ENCODE results near the gene IL17RD. TPM values are rescaled to one million over a fixed set of nuclear protein-coding genes. Genes with fewer than 3 reads are reported as not detected.
A peak's percentile ranks its signal among the peaks of the same experiment; 100 is the strongest.

Gene IL17RD
- total RNA-seq, 1 donor from 2014 or later, result 30.4 TPM

- H3K4me3 Mint-ChIP-seq (ENCODE audit: low read depth), result no peak overlapping the region
- no peak overlapping the region for H3K27ac Mint-ChIP-seq
- no peak for TF ChIP-seq CTCF (IDR thresholded peaks at IDR 0.05; ENCODE audit: unreplicated experiment)
- DNase-seq (ENCODE audit: low spot score, unreplicated experiment), result no peak
- peaks cover 41% of the 10 kb centered on the region for H3K27me3 Mint-ChIP-seq
- H3K9me3 Mint-ChIP-seq (ENCODE audit: low read depth), result no peaks in the 10 kb centered on the region
- H3K4me1 Mint-ChIP-seq (ENCODE audit: low read depth), result peaks cover 11% of the 10 kb centered on the region
- no peaks in the 10 kb centered on the region for H3K36me3 Mint-ChIP-seq (ENCODE audit: insufficient read depth)
Observed at GRCh38 chr3:57081173-57081572, 84.0 kb downstream of the IL17RD start.

GRCh38 chr3:57080171-57080570 is 85.0 kb downstream of the IL17RD start:
- DNase-seq (ENCODE audit: low spot score, unreplicated experiment), result no peak
- no peaks in the 10 kb centered on the region for H3K9me3 Mint-ChIP-seq (ENCODE audit: low read depth)
- peak overlapping the region; percentile 63 for H3K27ac Mint-ChIP-seq

GRCh38 chr3:57079474-57079831 is 85.7 kb downstream of the IL17RD start:
- H3K4me1 Mint-ChIP-seq (ENCODE audit: low read depth), result peaks cover 13% of the 10 kb centered on the region
- DNase-seq (ENCODE audit: low spot score, unreplicated experiment), result no peak
- no peak for TF ChIP-seq CTCF (IDR thresholded peaks at IDR 0.05; ENCODE audit: unreplicated experiment)
- no peaks in the 10 kb centered on the region for H3K9me3 Mint-ChIP-seq (ENCODE audit: low read depth)
- peaks cover 36% of the 10 kb centered on the region for H3K27me3 Mint-ChIP-seq
- H3K36me3 Mint-ChIP-seq (ENCODE audit: insufficient read depth), result peaks cover 2% of the 10 kb centered on the region
- H3K27ac Mint-ChIP-seq, result no peak overlapping the region
- H3K4me3 Mint-ChIP-seq (ENCODE audit: low read depth), result peak overlapping the region; percentile 68

More at GRCh38 chr3:57080171-57080570, 85.0 kb downstream of the IL17RD start:
- Mint-ChIP-seq H3K4me3 (ENCODE audit: low read depth) (peak overlapping the region; percentile 68), H3K27me3 (peaks cover 41% of the 10 kb centered on the region), H3K4me1 (ENCODE audit: low read depth) (peaks cover 13% of the 10 kb centered on the region), H3K36me3 (ENCODE audit: insufficient read depth) (no peaks in the 10 kb centered on the region)
- no peak for TF ChIP-seq CTCF (IDR thresholded peaks at IDR 0.05; ENCODE audit: unreplicated experiment)

GRCh38 chr3:57078635-57079473 is 86.3 kb downstream of the IL17RD start:
- Mint-ChIP-seq H3K27ac (peak overlapping the region; percentile 79), H3K4me1 (ENCODE audit: low read depth) (peaks cover 13% of the 10 kb centered on the region), H3K9me3 (ENCODE audit: low read depth) (no peaks in the 10 kb centered on the region), H3K27me3 (peaks cover 36% of the 10 kb centered on the region), H3K4me3 (ENCODE audit: low read depth) (peak overlapping the region; percentile 74), H3K36me3 (ENCODE audit: insufficient read depth) (peaks cover 5% of the 10 kb centered on the region)
- TF ChIP-seq CTCF (IDR thresholded peaks at IDR 0.05; ENCODE audit: unreplicated experiment), result peak; percentile 29
- peak; percentile 65 for DNase-seq (ENCODE audit: low spot score, unreplicated experiment)

- peak; percentile 19 for DNase-seq (ENCODE audit: low spot score, unreplicated experiment)
- Mint-ChIP-seq H3K36me3 (ENCODE audit: insufficient read depth) (peaks cover 5% of the 10 kb centered on the region), H3K9me3 (ENCODE audit: low read depth) (no peaks in the 10 kb centered on the region), H3K27ac (peak overlapping the region; percentile 79), H3K27me3 (peaks cover 36% of the 10 kb centered on the region), H3K4me1 (ENCODE audit: low read depth) (peaks cover 13% of the 10 kb centered on the region), H3K4me3 (ENCODE audit: low read depth) (peak overlapping the region; percentile 74)
- no peak for TF ChIP-seq CTCF (IDR thresholded peaks at IDR 0.05; ENCODE audit: unreplicated experiment)
Observed at GRCh38 chr3:57078344-57078634, 86.9 kb downstream of the IL17RD start.
